BE2C (cell line): ENCODE results near the gene EDEM3.

ENCODE experiments used
- DNase-seq: peaks from one replicate; pipeline ENCODE4 v3.0.0-alpha.2; 2020
- H3K27me3 ChIP-seq: fragments of 250-450 bp; sonication (Bioruptor Pico); 2 replicates; pipeline ENCODE4 v1.5.1; 2020; ENCODE audit warnings: mild to moderate bottlenecking
- H3K36me3 ChIP-seq: fragments of 250-450 bp; sonication (Bioruptor Pico); 2 replicates; pipeline ENCODE4 v1.5.1; 2020; ENCODE audit warnings: mild to moderate bottlenecking
- H3K4me1 ChIP-seq: fragments of 250-450 bp; sonication (Bioruptor Pico); 2 replicates; pipeline ENCODE4 v1.5.1; 2020
- H3K4me3 ChIP-seq: 2 replicates; pipeline ENCODE4 v1.5.1; 2011; ENCODE audit warnings: low read depth, low read length
- H3K9me3 ChIP-seq: fragments of 250-450 bp; sonication (Bioruptor Pico); 2 replicates; pipeline ENCODE4 v1.5.1; 2020
- CTCF ChIP-seq: IDR thresholded peaks from 2 replicates; pipeline ENCODE4 v1.5.1; 2012; ENCODE audit warnings: mild to moderate bottlenecking, low read depth, low read length

The EDEM3 gene

GRCh38 chr1:184664042-184664660 lies 90.5 kb downstream of the EDEM3 start:
- H3K4me1 ChIP-seq, result peaks cover 2% of the 10 kb centered on the region
- H3K27me3 ChIP-seq, result no peaks in the 10 kb centered on the region
- H3K36me3 ChIP-seq, result no peaks in the 10 kb centered on the region
- DNase-seq, result peak; percentile 79
- TF ChIP-seq CTCF, result peak; percentile 74
- H3K4me3 ChIP-seq, result no peak overlapping the region
- H3K9me3 ChIP-seq, result no peaks in the 10 kb centered on the region

GRCh38 chr1:184661801-184662200 lies 92.9 kb downstream of the EDEM3 start:
- TF ChIP-seq CTCF, result no peak
- Histone ChIP-seq H3K27me3 (no peaks in the 10 kb centered on the region), H3K36me3 (no peaks in the 10 kb centered on the region), H3K9me3 (no peaks in the 10 kb centered on the region), H3K4me1 (no peaks in the 10 kb centered on the region; the same call in 1 of the 2 replicates), H3K4me3 (no peak overlapping the region)
- no peak for DNase-seq

GRCh38 chr1:184660462-184661191 lies 94.0 kb downstream of the EDEM3 start:
- TF ChIP-seq CTCF, result no peak
- Histone ChIP-seq H3K9me3 (no peaks in the 10 kb centered on the region), H3K4me3 (no peak overlapping the region), H3K36me3 (no peaks in the 10 kb centered on the region), H3K27me3 (no peaks in the 10 kb centered on the region), H3K4me1 (no peaks in the 10 kb centered on the region; the same call in 1 of the 2 replicates)
- DNase-seq, result no peak

- H3K9me3 ChIP-seq, result no peaks in the 10 kb centered on the region
- H3K4me1 ChIP-seq, result no peaks in the 10 kb centered on the region
- DNase-seq, result no peak
- H3K36me3 ChIP-seq, result no peaks in the 10 kb centered on the region
- no peak for TF ChIP-seq CTCF
- H3K27me3 ChIP-seq, result no peaks in the 10 kb centered on the region
- no peak overlapping the region for H3K4me3 ChIP-seq
These were observed 96.6 kb downstream of the EDEM3 start for GRCh38 chr1:184658055-184658454.

- no peaks in the 10 kb centered on the region; the same call in 1 of the 2 replicates for H3K9me3 ChIP-seq
- H3K4me1 ChIP-seq, result no peaks in the 10 kb centered on the region
- H3K36me3 ChIP-seq, result no peaks in the 10 kb centered on the region
- no peak for TF ChIP-seq CTCF
- H3K4me3 ChIP-seq, result no peak overlapping the region
- no peaks in the 10 kb centered on the region for H3K27me3 ChIP-seq
- DNase-seq, result no peak
These were observed 98.4 kb downstream of the EDEM3 start for GRCh38 chr1:184656221-184656620.

GRCh38 chr1:184655185-184655584 lies 99.5 kb downstream of the EDEM3 start:
- Histone ChIP-seq H3K4me3 (no peak overlapping the region), H3K9me3 (no peaks in the 10 kb centered on the region; the same call in 1 of the 2 replicates), H3K27me3 (no peaks in the 10 kb centered on the region), H3K4me1 (no peaks in the 10 kb centered on the region; the same call in 1 of the 2 replicates), H3K36me3 (no peaks in the 10 kb centered on the region)
- TF ChIP-seq CTCF, result no peak
- no peak for DNase-seq
